T-helper 1 cell treated with Interleukin-12 subunit alpha and Interleukin-12 subunit beta and Interleukin-4 antibody, amounts not matched to agents 30 μg/mL and 1 μg/mL, for 36 hours (primary cell): ENCODE data around the gene NUDT17.
"Not testable (repeated sequence)": the region's sequence is repeated elsewhere in the genome, so short reads cannot be mapped to it uniquely, and the experiment has no call there.

Source experiments
- H3K27ac Mint-ChIP-seq: one replicate; pipeline ENCODE4 v1.8.0; 2021; ENCODE audit warnings: mild to moderate bottlenecking, mixed read lengths
- H3K27me3 Mint-ChIP-seq: one replicate; pipeline ENCODE4 v1.8.0; 2021; ENCODE audit warnings: low read depth, mixed read lengths
- H3K36me3 Mint-ChIP-seq: one replicate; pipeline ENCODE4 v1.8.0; 2021; ENCODE audit warnings: low read depth, mixed read lengths
- H3K4me1 Mint-ChIP-seq: one replicate; pipeline ENCODE4 v1.8.0; 2021; ENCODE audit warnings: low read depth, mixed read lengths
- H3K4me3 Mint-ChIP-seq: one replicate; pipeline ENCODE4 v1.8.0; 2021; ENCODE audit warnings: mild to moderate bottlenecking, moderate library complexity, mixed read lengths
- H3K9me3 Mint-ChIP-seq: one replicate; pipeline ENCODE4 v1.8.0; 2021; ENCODE audit warnings: mixed read lengths

Gene NUDT17, protein sequence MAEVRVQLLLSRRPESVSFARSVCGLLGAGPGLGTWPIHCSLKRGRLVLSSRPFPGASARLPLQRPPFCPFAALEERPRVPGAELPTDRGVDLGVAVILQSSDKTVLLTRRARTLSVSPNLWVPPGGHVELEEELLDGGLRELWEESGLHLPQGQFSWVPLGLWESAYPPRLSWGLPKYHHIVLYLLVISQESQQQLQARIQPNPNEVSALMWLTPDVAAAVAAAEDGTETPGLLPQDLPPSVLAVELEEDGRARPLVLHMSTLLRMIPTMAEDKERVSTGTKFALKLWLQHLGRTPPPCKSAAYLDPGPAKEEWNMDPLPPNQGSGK

DNA sequence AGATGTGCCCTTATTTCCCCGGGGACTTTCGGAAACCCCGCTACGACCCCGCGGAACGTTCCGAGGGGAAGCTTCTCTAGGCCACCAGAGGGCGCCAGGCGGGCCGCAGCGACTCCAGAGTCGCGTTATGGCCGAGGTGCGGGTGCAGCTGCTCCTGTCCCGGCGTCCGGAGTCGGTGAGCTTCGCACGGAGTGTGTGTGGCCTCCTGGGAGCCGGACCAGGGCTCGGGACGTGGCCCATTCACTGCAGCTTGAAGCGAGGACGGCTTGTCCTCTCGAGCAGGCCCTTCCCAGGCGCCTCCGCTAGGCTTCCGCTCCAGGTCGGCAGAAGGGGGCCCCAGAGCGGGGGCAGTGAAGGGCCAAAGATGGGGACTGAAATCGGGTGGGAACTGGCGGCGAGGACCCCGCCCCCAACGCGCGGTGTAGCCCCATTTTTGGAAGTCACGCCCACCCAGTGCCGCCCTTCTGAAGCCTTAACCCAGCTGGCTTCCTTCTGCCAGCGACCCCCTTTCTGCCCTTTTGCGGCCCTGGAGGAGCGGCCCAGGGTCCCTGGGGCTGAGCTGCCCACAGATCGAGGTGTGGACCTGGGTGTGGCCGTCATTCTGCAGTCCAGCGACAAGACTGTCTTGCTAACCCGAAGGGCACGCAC is at the start of gene NUDT17:
TSS of gene NUDT17 (plus strand) at position 117 of the 648 bp plus-strand sequence. CDS start at position 128, 11 bp downstream.
- H3K36me3 Mint-ChIP-seq = peaks cover 23% of the 10 kb centered on the region
- no peaks in the 10 kb centered on the region for H3K9me3 Mint-ChIP-seq
- no peaks in the 10 kb centered on the region for H3K27me3 Mint-ChIP-seq
- H3K4me1 Mint-ChIP-seq = peaks cover 5% of the 10 kb centered on the region
- H3K4me3 Mint-ChIP-seq = no peak within 1 kb of the TSS
- H3K27ac Mint-ChIP-seq = peak within 1 kb of the TSS; percentile 56

DNA sequence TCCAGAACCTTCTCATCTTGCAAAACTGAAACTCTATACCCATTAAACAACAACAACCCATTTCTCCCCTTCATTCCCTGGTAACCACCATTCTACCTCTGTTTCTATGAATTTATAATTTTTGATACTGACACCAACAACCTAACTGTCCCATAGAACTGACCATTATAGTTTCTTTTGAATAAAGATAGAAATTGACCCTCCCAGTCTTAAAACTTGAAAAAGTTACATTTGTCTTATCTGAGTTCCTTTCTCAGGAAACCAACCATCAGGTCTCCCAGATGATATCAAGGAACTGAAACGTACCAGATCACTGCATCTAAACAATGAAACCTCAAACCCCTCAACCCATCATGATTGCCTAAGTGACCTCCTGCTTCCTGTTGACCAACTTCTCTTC is 48.7 kb upstream of the NUDT17 start:
- Mint-ChIP-seq H3K4me3 (no peak overlapping the region), H3K27me3 (no peaks in the 10 kb centered on the region), H3K9me3 (peaks cover 41% of the 10 kb centered on the region), H3K27ac (no peak overlapping the region), H3K4me1 (peaks cover 5% of the 10 kb centered on the region), H3K36me3 (peaks cover 57% of the 10 kb centered on the region)

DNA sequence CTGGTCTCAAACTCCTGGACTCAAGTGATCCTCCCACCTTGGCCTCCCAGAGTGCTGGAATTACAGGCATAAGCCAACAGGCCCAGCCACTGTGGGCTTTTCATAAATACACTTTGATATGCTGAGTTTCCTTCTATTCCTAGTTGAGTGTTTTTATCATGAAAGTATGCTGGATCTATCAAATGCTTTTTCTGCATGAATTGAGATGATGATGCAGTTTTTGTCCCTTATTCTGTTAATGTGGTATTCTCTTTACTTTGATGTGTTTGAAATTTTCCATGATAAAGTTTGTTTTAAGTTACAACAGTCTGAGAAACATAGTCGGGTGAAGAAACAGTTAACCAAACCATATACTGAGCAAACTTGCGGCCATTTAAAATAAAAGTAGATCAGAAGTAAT is 45.6 kb upstream of the NUDT17 start:
- Mint-ChIP-seq H3K27ac (no peak overlapping the region), H3K4me3 (no peak overlapping the region), H3K9me3 (peaks cover 41% of the 10 kb centered on the region), H3K27me3 (no peaks in the 10 kb centered on the region), H3K4me1 (peaks cover 3% of the 10 kb centered on the region), H3K36me3 (peaks cover 47% of the 10 kb centered on the region)

DNA sequence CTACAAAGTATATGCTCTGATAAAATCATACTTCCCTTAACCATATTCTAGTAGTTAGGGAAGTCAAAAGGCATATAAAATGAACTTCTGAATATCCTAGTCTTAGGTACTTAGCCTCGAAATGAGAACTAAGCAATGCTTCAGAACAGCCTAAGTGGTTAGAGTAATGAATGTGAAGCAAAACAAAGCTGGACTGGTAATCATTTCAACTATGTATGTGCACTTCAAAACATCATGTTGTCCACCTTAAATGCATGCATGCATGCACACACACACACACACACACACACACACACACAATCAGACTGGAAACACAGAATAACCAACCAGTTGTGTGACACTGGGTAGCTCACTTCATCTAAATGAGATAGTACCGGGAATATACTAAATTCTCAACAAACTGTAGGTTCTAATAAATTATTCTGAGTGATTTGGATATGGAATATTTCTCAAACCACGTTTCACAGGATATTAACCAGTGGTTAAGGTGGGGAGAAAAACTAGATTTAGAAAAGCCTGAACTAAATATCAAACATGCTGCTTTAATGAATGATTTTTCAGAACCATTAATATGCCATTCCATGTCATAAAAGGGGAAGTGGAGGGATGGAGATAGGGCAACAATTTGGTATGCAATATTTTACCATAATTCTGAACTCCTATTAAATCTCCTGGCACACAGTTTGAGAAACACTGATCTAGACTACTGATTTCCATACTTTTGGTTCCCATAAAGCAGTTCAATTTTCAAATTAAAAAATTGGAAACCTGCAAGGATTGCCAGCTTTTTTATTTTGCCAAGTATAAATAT is 41.0 kb upstream of the NUDT17 start:
- Mint-ChIP-seq H3K4me3 (no peak overlapping the region), H3K27me3 (no peaks in the 10 kb centered on the region), H3K9me3 (peaks cover 6% of the 10 kb centered on the region), H3K4me1 (peaks cover 6% of the 10 kb centered on the region), H3K27ac (no peak overlapping the region), H3K36me3 (peaks cover 18% of the 10 kb centered on the region)

DNA sequence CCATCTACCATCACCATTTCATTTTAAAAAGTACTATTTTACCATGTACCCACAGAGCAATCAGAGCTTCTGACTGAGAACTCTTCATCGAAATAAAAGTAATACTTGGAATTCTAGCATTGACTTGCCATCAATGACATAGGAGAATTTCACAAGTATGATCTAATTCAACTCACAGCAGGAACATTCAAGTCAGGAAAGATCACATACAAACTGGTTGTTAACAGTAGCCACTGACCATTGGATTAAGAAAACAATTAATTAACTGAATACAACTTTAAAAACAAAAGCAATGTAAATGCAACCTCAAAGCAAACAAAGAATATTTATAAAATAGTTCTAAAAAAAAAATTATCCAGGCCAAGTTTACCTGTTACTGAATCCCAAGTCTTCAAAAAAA is 40.4 kb upstream of the NUDT17 start:
- Mint-ChIP-seq H3K36me3 (peaks cover 13% of the 10 kb centered on the region), H3K4me3 (no peak overlapping the region), H3K9me3 (no peaks in the 10 kb centered on the region), H3K27ac (no peak overlapping the region), H3K4me1 (peaks cover 4% of the 10 kb centered on the region), H3K27me3 (no peaks in the 10 kb centered on the region)

DNA sequence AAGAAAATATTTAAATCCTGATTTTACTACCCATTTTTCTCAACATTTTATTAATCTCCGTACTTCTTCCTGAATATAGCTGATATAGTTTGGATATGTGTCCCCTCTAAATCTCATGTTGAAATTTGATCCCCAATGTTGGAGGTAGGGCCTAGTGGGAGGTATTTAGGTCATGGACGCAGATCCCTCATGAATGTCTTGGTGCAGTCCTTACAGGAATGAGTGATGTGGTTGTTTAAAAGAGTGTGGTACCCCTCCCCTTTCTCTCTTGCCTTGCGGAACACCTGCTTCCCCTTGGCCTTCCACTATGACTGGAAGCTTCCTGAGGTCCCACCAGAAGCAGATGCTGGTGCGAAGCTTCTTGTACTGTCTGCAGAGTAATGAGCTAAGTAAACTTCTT is 39.0 kb upstream of the NUDT17 start:
- Mint-ChIP-seq H3K36me3 (peaks cover 10% of the 10 kb centered on the region), H3K27me3 (no peaks in the 10 kb centered on the region), H3K4me1 (peaks cover 4% of the 10 kb centered on the region), H3K4me3 (no peak overlapping the region), H3K27ac (no peak overlapping the region), H3K9me3 (no peaks in the 10 kb centered on the region)

DNA sequence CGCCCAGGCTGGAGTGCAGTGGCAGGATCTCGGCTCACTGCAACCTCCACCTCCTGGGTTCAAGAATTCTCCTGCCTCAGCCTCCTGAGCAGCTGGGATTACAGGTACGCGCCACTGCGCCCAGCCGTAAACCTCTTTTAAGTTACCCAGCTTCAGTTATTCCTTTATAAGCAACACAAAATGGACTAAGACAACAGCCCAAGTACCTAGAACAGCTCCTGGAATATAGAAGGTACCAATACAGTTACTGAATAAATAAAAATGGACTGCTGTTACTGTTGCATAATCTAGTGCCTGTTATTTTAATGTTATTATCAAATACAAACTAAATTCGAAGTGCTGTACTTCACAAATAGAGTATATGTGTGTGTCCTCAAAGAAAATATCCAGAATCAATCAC is 38.6 kb upstream of the NUDT17 start:
- H3K9me3 Mint-ChIP-seq = no peaks in the 10 kb centered on the region
- no peak overlapping the region for H3K4me3 Mint-ChIP-seq
- no peaks in the 10 kb centered on the region for H3K27me3 Mint-ChIP-seq
- H3K4me1 Mint-ChIP-seq = peaks cover 4% of the 10 kb centered on the region
- H3K36me3 Mint-ChIP-seq = peaks cover 8% of the 10 kb centered on the region
- H3K27ac Mint-ChIP-seq = no peak overlapping the region

DNA sequence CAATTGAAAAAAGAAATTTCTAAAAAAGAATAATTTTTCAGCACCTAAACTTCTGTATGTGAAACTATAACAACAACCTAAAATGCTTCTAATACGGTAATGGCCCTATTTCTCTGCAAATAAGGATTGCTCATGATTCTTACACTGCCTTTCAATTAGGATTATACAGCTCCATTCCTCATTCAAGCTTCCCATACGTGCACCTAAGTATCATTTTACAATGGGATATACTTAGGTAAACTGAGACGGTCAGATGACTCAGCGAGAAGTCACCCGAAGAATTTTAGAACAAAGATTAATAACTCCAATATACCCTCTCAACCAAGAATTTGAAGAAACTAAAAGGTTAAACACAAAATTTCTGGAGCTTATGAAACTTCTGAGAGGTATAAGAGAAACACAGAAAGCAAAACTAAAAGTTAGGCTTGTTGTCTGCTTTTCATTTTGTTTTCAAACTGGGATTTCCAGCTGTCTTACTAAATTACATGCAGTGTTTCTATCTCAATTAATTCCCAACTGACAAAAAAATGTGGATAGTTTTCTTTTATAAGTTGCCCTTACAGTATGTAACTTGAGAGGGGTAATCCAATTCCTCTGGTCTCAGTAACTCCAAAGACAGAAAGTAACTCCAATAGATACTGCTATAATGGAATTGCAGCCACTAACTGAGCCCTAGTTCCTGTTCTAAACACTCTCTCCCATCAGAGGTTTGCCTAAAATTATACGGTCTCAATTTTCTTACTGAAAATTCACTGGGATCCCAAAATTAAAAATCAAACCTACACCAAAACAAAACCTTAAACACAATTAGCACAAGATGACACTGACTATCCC is 32.2 kb upstream of the NUDT17 start:
- not testable (repeated sequence) for H3K36me3 Mint-ChIP-seq, H3K27me3 Mint-ChIP-seq, H3K4me1 Mint-ChIP-seq, H3K9me3 Mint-ChIP-seq, H3K4me3 Mint-ChIP-seq, H3K27ac Mint-ChIP-seq

DNA sequence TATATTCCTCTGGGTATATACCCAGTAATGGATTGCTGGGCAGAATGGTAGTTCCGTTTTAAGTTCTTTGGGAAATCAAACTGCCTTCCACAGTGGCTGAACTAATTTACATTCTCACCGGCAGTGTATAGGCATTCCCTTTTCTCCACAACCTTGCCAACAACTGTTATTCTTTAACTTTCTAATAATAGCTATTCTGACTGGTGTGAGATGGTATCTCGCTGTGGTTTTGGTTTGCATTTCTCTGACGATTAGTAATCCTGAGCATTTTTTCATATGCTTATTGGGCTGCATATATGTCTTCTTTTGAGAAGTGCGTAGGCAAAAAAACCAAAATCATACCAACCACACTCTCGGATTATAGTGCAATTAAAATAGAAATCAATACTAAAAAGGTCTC is 27.3 kb upstream of the NUDT17 start:
- not testable (repeated sequence) for H3K4me3 Mint-ChIP-seq, H3K36me3 Mint-ChIP-seq, H3K27ac Mint-ChIP-seq, H3K9me3 Mint-ChIP-seq, H3K4me1 Mint-ChIP-seq, H3K27me3 Mint-ChIP-seq

DNA sequence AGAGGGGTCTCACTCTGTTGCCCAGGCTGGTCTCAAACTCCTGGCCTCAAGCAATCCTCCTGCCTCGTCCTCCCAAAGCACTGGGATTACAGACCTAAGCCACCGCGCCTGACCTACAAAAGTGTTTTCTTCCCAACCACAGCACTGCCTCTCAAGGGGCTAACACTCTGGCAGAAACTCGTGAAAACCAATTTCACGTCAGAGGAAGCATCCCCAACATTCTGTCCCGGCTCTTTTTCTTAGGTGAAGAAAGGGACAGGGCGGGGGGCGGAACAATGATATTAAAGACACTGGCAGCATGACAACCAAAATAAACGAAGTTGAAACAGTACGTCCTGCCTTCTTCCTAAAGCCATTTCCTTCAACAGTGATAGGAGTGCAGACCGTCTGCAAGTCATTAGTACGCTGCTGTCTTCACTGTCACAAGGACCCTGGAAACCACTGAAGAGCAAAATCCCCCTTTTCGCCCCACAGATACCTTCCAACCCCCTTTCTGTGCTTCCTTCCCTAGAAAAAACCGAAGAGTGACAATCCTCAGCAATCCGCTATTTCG is 22.6 kb upstream of the NUDT17 start:
- Mint-ChIP-seq H3K36me3 (peaks cover 23% of the 10 kb centered on the region), H3K4me1 (peaks cover 28% of the 10 kb centered on the region)
- not testable (repeated sequence) for H3K27me3 Mint-ChIP-seq, H3K4me3 Mint-ChIP-seq, H3K9me3 Mint-ChIP-seq, H3K27ac Mint-ChIP-seq

DNA sequence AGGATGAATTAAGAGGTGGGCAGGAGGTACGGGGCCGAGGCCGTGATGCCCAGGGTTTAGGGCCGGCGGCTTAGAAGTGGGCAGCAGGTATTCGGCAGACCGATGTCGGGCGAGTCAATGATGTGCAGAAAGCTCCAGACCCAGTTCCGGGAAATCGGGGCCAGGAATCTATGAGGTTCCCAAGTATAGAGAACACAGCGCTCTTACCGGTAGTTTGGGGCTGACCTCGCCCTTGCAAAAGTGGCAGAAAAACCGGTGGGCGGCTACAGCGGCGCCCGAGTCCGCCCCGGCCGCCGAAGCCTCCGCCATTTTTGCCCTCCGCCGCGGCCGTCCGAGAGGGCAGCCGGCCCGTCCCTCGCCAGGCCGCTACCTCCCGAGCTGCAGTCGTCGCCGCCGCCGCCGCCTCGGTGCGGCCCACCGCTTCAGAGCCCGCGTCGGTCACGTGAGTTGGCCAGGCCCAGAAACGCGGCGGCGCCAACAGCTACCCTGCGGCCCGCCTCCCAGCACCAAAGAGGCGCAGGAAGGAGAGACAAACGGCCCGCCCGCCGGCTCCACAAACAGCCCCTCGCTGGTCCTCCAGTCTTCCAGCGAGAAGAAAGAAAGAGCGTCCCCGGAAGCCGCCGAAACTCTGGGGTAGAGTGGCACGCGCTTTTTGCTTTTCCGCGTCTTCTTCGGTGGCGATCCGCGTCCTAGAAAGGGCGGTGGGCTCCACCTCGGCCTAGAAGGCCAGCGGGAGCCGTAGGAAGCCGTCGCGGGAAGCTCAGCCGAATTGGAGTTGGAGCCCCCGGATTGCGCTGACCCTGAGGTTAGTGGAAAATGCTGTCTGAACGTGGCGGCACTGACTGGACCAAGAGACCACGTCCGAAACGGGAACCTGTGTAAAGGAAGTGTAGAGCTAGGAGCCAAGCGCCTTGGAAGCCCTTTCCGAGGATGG is 21.6 kb upstream of the NUDT17 start, which contains the start of the genes POLR3C and RNF115:
TSS of gene POLR3C (plus strand) at position 636 of the 934 bp plus-strand sequence. CDS start 1,577 bp downstream, outside the sequence.
TSS of gene RNF115 (minus strand) at position 531 of the 934 bp plus-strand sequence. CDS start at position 309, 222 bp downstream.
- H3K4me3 Mint-ChIP-seq = peak within 1 kb of the TSS; percentile 96
- peak within 1 kb of the TSS; percentile 94 for H3K27ac Mint-ChIP-seq
- H3K4me1 Mint-ChIP-seq = peaks cover 37% of the 10 kb centered on the region
- no peaks in the 10 kb centered on the region for H3K27me3 Mint-ChIP-seq
- H3K9me3 Mint-ChIP-seq = no peaks in the 10 kb centered on the region
- H3K36me3 Mint-ChIP-seq = peaks cover 31% of the 10 kb centered on the region

DNA sequence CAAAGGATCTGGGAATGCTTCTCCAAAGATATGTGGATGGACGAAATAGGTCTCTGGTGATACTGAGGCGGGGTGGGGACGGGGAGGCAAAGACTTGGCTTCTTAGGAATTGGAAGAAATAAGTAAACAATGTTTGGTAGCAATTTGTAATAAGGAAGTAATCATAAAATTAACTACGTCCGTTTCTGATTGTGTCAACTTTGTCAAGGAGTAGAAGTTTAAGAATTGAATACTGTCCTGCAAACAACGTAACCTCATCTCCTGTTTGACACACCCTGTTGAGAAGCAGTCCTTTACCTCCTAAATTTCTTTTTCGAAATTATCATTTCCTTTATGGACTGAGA is 21.0 kb upstream of the NUDT17 start:
- Mint-ChIP-seq H3K27ac (peak overlapping the region; percentile 94), H3K4me1 (peaks cover 35% of the 10 kb centered on the region), H3K36me3 (peaks cover 33% of the 10 kb centered on the region), H3K4me3 (peak overlapping the region; percentile 96), H3K9me3 (no peaks in the 10 kb centered on the region), H3K27me3 (no peaks in the 10 kb centered on the region)

DNA sequence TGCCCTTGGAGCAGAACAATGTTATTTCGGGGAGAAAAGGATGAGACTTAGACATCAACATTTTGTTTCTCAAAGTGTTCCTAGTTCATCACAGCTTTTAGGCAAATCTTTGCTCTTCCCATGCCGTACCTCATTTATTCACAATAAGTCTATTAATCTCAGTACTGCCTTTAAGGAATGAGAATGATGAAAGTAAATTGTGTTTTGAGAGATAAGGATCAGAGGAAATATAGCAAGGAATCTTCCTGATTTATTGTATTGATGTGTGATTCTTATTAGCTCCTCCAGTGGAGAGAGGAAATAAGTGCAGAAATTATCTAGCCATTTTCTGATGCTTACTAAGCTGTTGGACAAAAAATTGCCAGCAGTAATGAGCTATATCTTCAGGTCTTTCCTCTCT is 19.4 kb upstream of the NUDT17 start:
- Mint-ChIP-seq H3K27ac (no peak overlapping the region), H3K9me3 (no peaks in the 10 kb centered on the region), H3K4me3 (peak overlapping the region; percentile 77), H3K27me3 (no peaks in the 10 kb centered on the region), H3K36me3 (peaks cover 40% of the 10 kb centered on the region), H3K4me1 (peaks cover 35% of the 10 kb centered on the region)
